Endothelial cell of umbilical vein (primary cell): Measurements from ENCODE around the gene ZNF783. TPM values are rescaled to one million over a fixed set of nuclear protein-coding genes. Genes with fewer than 3 reads are reported as not detected.

Experiments used
- BruUV-seq: library from RNA; stranded (reverse); fragments of 400-500 nt; replicated peaks from 2 replicates; lab custom pipeline; 2021; lab: Mats Ljungman, UMichigan
- CTCF ChIA-PET: fragments of 300-600, 350-600 bp; sonication (Branson Sonifier 250); formaldehyde crosslinking; loops from one replicate; lab custom pipeline; 2021; ENCODE audit warnings: antibody characterized with exemption, inconsistent platforms; lab: Charles Lee
- POLR2A ChIA-PET: fragments of 300-600, 350-600 bp; sonication (Branson Sonifier 250); formaldehyde crosslinking; loops from one replicate; lab custom pipeline; 2021; ENCODE audit warnings: antibody characterized with exemption, inconsistent platforms; lab: Charles Lee
- DNase-seq: peaks from one replicate; pipeline ENCODE4 v3.0.0-alpha.2; 2011; ENCODE audit warnings: low read depth, low spot score
- FAIRE-seq: peaks from 2 replicates; lab custom pipeline; 2011; peaks lifted over from hg19 to GRCh38; lab: Jason Lieb, UNC
- H2AFZ ChIP-seq: 2 replicates; pipeline ENCODE4 v1.6.0; 2012; ENCODE audit warnings: low read depth, low read length, control low read depth, inconsistent platforms
- H3K27ac ChIP-seq: 2 replicates; pipeline ENCODE4 v1.5.1; 2011; ENCODE audit warnings: low read depth, mild to moderate bottlenecking, control low read depth, low read length, moderate library complexity; ENCODE audit not compliant: insufficient read depth
- H3K27me3 ChIP-seq, 2 experiments: 2 replicates each; pipeline versions ENCODE4 v1.6.0 to v1.6.1; 2011; ENCODE audit warnings: low read length in 2 of 2, mixed read lengths in 1 of 2; ENCODE audit not compliant: control insufficient read depth in 2 of 2, insufficient read depth in 2 of 2
- H3K36me3 ChIP-seq, 2 experiments: 2 replicates in 1 of 2; 3 replicates in 1 of 2; pipeline ENCODE4 v1.5.1; 2011; ENCODE audit warnings: low read length in 2 of 2, mild to moderate bottlenecking in 1 of 2, moderate library complexity in 1 of 2; ENCODE audit not compliant: control insufficient read depth in 2 of 2, insufficient read depth in 2 of 2; ENCODE audit errors: extremely low read depth in 1 of 2
- H3K4me1 ChIP-seq: 3 replicates; pipeline ENCODE4 v1.5.1; 2011; ENCODE audit warnings: mild to moderate bottlenecking, low read length; ENCODE audit not compliant: control insufficient read depth, insufficient read depth; ENCODE audit errors: extremely low read depth
- H3K4me2 ChIP-seq: 2 replicates; pipeline ENCODE4 v1.6.1; 2011; ENCODE audit warnings: low read length, control low read depth, mixed read lengths; ENCODE audit not compliant: insufficient read depth
- H3K4me3 ChIP-seq, 3 experiments: fragments of 200-600 bp in 1 of 3; sonication (generic), shearing (Covaris generic) in 1 of 3; replicated peaks in 1 of 3; 2 replicates each; pipeline ENCODE4 v1.5.1; 2011 to 2016; ENCODE audit warnings: control low read depth in 3 of 3, low read length in 3 of 3, mild to moderate bottlenecking in 2 of 3, inconsistent platforms in 1 of 3, low read depth in 1 of 3, moderate library complexity in 1 of 3; ENCODE audit not compliant: insufficient read depth in 1 of 3
- H3K79me2 ChIP-seq: 2 replicates; pipeline ENCODE4 v1.6.0; 2012; ENCODE audit warnings: low read length, inconsistent platforms; ENCODE audit not compliant: control insufficient read depth, insufficient read depth
- H3K9ac ChIP-seq: replicated peaks from 2 replicates; pipeline ENCODE3; 2011; ENCODE audit warnings: low read length, control low read depth; ENCODE audit not compliant: insufficient read depth; ENCODE audit errors: extremely low read depth
- H3K9me1 ChIP-seq: replicated peaks from 3 replicates; pipeline ENCODE4 v1.6.0; 2011; ENCODE audit warnings: mild to moderate bottlenecking, low read length; ENCODE audit not compliant: control insufficient read depth, insufficient read depth; ENCODE audit errors: extremely low read depth
- H3K9me3 ChIP-seq: replicated peaks from 2 replicates; pipeline ENCODE4 v1.5.1; 2012; ENCODE audit warnings: low read length, inconsistent platforms; ENCODE audit not compliant: control insufficient read depth, insufficient read depth
- H4K20me1 ChIP-seq: replicated peaks from 2 replicates; pipeline ENCODE3; 2011; ENCODE audit warnings: mild to moderate bottlenecking, low read length; ENCODE audit not compliant: control insufficient read depth, insufficient read depth; ENCODE audit errors: extremely low read depth
- EZH2 ChIP-seq: IDR thresholded peaks from 2 replicates; pipeline ENCODE4 v1.6.1; 2012; ENCODE audit warnings: borderline replicate concordance, low read depth, mild to moderate bottlenecking, moderate library complexity, low read length, inconsistent platforms; ENCODE audit not compliant: severe bottlenecking
- FOS ChIP-seq: IDR thresholded peaks from 2 replicates; pipeline ENCODE4 v1.6.1; 2011; ENCODE audit warnings: mild to moderate bottlenecking, low read length, moderate library complexity, borderline replicate concordance; ENCODE audit not compliant: insufficient read depth
- GATA2 ChIP-seq: IDR thresholded peaks from 2 replicates; pipeline ENCODE4 v1.7.0; 2011; ENCODE audit warnings: low read depth, mild to moderate bottlenecking, moderate library complexity, mixed read lengths, low read length; ENCODE audit not compliant: insufficient read length, insufficient read depth
- JUN ChIP-seq: IDR thresholded peaks from 2 replicates; pipeline ENCODE4 v1.6.1; 2011; ENCODE audit warnings: borderline replicate concordance, low read depth; ENCODE audit not compliant: insufficient read length, insufficient read depth
- MAX ChIP-seq: IDR thresholded peaks from 2 replicates; pipeline ENCODE4 v1.6.1; 2011; ENCODE audit not compliant: insufficient read depth, insufficient read length
- MYC ChIP-seq: IDR thresholded peaks from one replicate; pipeline ENCODE4 v1.6.1; 2011; ENCODE audit warnings: mild to moderate bottlenecking, low read depth, low read length
- POLR2A ChIP-seq: IDR thresholded peaks from 2 replicates; pipeline ENCODE4 v1.6.1; 2012; ENCODE audit warnings: low read depth, mild to moderate bottlenecking, control low read depth, low read length
- POLR2AphosphoS5 ChIP-seq: IDR thresholded peaks from 2 replicates; pipeline ENCODE4 v1.6.1; 2012; ENCODE audit warnings: low read depth, mild to moderate bottlenecking, control low read depth, low read length, moderate library complexity; ENCODE audit not compliant: insufficient read depth
- dilution Hi-C: fragments of 300-500 bp; cut with MboI; formaldehyde crosslinking; loops from one replicate; pipeline ENCODE4 v1.15.0; 2019; ENCODE audit warnings: low sequenced_read_pairs; ENCODE audit not compliant: extremely low pct_ligation_motif_present
- intact Hi-C: fragments of 100-400 bp; cut with micrococcal nuclease; formaldehyde crosslinking; loops from one replicate; pipeline ENCODE4 v1.10.0; 2022
- polyA plus RNA-seq, 4 experiments: library from polyadenylated mRNA; depleted of rRNA in 3 of 4; stranded (reverse) in 3 of 4; unstranded in 1 of 4; fragments of >200 nt; gene quantifications; 2 replicates each; pipeline versions ENCODE4 v1.2.1 to v1.2.3, GENCODE V29; 2011 to 2012; ENCODE audit warnings: missing spikeins in 1 of 4
- total RNA-seq: library from RNA; stranded (reverse); gene quantifications from 2 replicates; pipeline ENCODE4 v1.2.3, GENCODE V29; 2021
- TF ChIP-seq, protein P1 (sequence below), 2 donors: IDR thresholded peaks; 1 replicate in 1 of 2; 2 replicates in 1 of 2; pipeline ENCODE4 v1.5.1; 2011; ENCODE audit warnings: low read length in 2 of 2, mild to moderate bottlenecking in 2 of 2, moderate library complexity in 2 of 2, control low read depth in 1 of 2, inconsistent platforms in 1 of 2, low read depth in 1 of 2; ENCODE audit not compliant: insufficient read depth in 1 of 2; ENCODE audit errors: extremely low read depth in 1 of 2

Gene ZNF783
- total and polyA plus RNA-seq, 2 donors (not counting 3 experiments of a cell fraction or from before 2014, with no cell fraction given): 7.3 to 9.8 TPM

- intact Hi-C loops: no loop called here
- POLR2A ChIA-PET: no interaction called here
Observed at GRCh38 chr7:149302222-149302621, 40.2 kb downstream of the ZNF783 start.

More at GRCh38 chr7:149302222-149302621, 40.2 kb downstream of the ZNF783 start:
- BruUV-seq: no TSS peak
- CTCF ChIA-PET: no interaction called here
- FAIRE-seq (no peak), DNase-seq (no peak)
- no peak overlapping the region for H3K9ac ChIP-seq
- H2AFZ ChIP-seq: no peak overlapping the region
- H3K9me1 ChIP-seq: no peaks in the 10 kb centered on the region
- no peak overlapping the region for H3K4me3 ChIP-seq
- no peaks in the 10 kb centered on the region for H3K4me1 ChIP-seq
- no peak overlapping the region for H3K4me2 ChIP-seq
- TF ChIP-seq JUN (no peak), GATA2 (no peak), POLR2A (no peak), MYC (no peak), FOS (no peak), POLR2AphosphoS5 (no peak), MAX (no peak), EZH2 (no peak)
- TF ChIP-seq, protein P1, sequence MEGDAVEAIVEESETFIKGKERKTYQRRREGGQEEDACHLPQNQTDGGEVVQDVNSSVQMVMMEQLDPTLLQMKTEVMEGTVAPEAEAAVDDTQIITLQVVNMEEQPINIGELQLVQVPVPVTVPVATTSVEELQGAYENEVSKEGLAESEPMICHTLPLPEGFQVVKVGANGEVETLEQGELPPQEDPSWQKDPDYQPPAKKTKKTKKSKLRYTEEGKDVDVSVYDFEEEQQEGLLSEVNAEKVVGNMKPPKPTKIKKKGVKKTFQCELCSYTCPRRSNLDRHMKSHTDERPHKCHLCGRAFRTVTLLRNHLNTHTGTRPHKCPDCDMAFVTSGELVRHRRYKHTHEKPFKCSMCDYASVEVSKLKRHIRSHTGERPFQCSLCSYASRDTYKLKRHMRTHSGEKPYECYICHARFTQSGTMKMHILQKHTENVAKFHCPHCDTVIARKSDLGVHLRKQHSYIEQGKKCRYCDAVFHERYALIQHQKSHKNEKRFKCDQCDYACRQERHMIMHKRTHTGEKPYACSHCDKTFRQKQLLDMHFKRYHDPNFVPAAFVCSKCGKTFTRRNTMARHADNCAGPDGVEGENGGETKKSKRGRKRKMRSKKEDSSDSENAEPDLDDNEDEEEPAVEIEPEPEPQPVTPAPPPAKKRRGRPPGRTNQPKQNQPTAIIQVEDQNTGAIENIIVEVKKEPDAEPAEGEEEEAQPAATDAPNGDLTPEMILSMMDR (IDR thresholded peaks at IDR 0.05; ENCODE audit: extremely low read depth in 1 of 2, insufficient read depth in 1 of 2, low read depth in 1 of 2, low read length in 2 of 2): no peak
- no peaks in the 10 kb centered on the region for H3K9me3 ChIP-seq
- no peaks in the 10 kb centered on the region for H3K36me3 ChIP-seq
- dilution Hi-C loops: no loop called here
- no peak overlapping the region for H3K27ac ChIP-seq
- H3K27me3 ChIP-seq: peaks cover 0 to 3% of the 10 kb centered on the region in 2 experiments
- H3K79me2 ChIP-seq: no peaks in the 10 kb centered on the region
- no peaks in the 10 kb centered on the region for H4K20me1 ChIP-seq
